GM18867 (cell line): ENCODE data around the gene OBP2B.
"Not testable (repeated sequence)": the region's sequence is repeated elsewhere in the genome, so short reads cannot be mapped to it uniquely, and the experiment has no call there.

ENCODE experiments used
- ATAC-seq: cut with Tn5 transposase; IDR thresholded peaks from one replicate; pipeline ENCODE4 v1.9.1; 2021; ENCODE audit warnings: mild to moderate bottlenecking, moderate library complexity; ENCODE audit not compliant: unreplicated experiment

The OBP2B gene

DNA sequence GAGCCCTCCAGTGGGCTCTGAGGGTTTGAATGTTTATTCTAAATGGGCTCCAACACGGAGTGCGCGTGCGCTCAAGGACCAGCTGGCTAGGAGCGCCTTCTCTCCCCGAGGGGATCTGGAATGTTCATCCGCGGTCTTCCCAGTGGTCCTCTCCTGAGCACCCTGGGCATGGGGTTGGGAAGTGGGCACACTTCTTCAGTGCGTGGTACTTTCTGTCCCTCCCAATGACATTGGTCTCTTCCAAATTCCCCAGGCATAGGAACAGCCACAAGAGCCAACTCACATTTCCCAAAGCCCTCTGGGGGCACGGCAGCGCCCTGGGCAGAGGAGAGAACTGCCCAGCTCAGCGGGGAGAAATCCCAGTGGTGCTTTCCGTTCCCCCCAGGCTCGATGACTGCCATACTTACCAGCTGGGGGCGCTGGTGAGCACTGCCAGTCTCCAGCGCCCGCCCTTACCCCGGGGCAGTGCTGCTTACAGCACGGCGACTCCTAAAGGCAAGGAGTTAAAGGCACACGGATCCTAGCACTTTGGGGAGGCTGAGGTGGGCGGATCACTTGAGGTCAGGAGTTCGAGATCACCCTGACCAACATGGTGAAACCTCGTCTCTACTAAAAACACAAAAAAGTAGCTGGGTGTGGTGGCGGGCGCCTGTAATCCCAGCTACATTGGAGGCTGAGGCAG is 29.9 kb upstream of the OBP2B start:
- ATAC-seq, result no peak

DNA sequence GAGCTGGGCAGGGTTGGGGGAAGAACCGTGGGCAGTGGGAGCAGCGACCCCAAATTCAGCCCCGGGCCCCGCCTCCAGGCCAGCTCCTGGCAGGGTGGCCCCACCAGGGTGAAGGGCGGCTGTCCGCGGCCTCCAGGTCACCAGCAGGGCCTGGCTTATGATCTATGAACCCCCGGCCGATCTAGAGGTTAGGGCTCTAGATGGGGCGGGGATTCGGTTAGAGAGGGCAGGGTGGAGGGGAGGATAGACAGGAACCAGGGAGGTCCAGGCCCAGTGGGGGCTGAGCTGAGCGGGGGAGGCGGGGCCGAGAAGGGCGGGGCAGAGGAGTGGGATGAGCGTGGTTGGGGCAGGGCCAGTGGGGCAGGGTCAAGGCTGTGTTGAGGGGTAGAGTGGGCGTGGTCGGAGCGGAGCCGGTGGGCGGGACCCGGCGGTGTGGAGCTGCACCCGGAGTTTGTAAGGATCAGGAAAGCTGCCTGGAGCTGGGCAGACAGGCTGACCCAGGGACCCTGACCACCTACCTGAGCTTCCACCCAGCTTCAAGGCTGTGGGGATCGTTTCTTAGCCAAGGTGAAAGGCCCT is 29.3 kb upstream of the OBP2B start:
- no peak for ATAC-seq

DNA sequence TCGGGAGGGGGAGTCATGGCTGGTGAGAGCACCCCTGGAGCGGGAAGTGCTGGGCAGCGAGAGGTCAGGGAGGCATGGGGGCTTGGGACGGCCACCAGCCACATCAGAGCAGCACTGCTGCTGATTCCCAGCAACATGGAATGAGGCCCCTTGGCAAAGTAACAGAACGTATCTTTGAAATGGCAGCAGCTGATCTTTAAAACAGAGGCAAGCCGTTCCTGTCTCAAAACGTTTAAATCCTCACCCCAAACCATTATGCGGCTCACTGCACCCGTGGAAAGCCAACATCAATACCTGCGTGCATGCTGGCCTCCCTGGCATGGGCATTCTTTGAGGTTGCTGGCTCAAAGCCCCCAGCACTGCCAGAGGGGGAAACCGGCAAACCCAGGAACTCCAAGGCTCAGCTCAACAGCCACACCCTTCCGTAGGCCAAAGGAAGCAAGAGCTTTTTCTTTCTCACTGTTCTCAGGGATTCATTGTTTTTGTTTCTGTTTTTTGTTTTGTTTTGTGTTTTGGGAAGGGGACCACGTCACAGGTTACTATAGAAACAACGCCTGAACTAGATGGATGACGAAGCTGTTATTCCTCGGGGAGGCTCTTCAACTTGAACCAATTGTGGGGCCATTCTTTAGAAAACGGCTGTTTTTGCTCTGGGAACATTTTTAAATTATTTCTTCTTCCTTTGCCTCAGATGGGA is 28.1 kb upstream of the OBP2B start:
- no peak for ATAC-seq

DNA sequence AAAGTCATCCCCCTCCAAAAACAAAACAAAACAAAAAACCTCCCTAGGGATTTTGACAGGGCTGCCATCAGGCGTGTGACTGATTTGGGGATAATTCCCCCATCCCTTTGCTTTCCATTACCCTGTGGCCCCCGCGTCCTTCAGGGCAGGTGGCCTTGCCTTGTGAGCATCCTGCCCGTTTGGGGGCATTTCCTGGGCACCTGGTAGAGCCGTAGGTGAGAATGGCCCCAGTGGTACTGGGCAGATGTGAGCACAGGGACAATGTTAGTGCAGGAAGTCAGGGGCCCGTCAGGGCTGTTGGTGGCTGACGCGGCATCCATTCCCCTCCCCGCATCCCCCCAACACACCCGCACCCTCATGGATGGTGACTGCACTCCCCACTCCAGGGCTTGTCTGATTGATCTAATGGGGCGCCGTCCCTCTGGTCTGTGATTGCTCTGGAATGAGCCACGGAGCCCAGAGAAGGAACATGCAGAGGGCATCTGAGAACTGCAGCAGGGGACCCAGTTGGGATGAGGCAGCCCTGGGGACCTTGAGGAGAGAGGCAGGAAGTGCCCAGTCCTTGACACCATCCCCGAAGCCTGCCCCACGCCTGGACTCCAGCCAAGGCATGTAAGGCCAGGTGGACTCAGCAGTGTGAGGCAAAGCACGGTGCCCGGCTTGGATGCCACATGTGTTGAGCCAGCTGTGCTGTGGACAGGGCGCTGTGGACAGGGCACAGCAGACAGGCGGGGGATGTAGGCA is 27.4 kb upstream of the OBP2B start:
- not testable (repeated sequence) for ATAC-seq

DNA sequence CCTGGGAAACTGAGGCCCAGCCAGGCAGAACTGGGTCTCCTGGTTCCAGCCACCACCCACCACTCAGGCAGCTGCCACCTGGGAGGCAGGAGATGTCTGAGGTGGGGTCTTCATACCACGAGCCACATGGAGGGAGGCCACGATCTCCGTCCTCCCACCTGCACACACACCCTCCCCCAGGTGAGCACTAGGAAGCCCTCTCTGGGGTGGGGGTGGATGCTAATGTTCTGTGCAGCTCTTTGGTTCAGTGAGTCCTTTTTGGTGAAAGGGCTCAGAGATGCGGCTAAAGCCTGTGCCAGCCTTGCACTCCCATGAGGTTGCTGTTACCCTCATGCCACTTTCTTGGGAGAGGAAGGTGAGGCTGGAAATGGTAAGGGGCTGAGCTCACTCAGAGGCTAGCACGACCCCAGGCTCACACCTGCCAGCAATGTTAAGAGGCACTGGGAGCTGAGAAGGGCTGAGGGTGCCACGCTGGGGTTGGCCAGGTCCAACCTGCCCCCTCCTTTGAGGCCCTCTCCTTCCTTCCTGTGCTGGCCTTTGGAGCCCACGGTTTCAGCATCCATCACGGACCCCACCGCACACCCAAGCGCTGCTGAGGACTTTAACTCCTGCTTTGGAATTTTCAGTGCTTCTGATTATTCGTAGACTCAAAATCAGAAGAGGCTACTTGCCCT is 26.6 kb upstream of the OBP2B start:
- ATAC-seq, result no peak

DNA sequence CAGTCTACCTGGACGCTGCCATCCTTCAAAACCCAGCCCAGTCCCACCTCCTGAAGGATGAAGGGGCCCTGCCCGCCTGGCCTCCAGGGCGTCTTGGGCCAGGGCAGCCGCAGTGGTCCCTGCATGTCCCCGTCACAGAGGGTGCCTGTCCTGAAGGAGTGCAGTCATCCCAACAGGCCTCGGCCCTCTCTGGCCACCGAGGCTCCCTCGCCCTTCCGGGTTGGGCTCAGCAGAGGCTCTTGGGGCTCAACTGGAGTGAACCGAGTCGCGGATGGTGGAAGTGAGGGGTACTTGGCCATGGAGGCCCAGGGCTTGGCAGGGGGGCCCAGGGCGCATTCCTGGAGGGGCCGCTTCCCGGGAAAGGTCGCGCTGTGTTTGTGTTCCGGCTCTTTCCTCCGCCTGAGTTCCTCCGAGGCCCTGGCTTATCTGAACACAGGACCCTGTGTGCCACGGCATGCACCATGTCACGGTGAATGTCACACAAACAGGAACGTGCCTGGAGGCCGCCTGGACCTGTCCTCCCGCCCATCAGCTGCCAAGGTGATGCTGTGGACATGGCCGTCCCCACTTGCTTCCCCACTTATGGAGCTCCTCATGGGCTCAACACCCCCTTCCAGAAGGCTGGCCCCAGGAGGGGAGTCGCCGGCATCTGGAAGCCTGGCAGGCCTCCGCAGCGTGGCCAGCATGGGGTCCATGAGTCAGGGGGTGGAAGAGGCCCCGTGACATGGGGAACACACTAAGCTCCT is 25.7 kb upstream of the OBP2B start:
- no peak for ATAC-seq

DNA sequence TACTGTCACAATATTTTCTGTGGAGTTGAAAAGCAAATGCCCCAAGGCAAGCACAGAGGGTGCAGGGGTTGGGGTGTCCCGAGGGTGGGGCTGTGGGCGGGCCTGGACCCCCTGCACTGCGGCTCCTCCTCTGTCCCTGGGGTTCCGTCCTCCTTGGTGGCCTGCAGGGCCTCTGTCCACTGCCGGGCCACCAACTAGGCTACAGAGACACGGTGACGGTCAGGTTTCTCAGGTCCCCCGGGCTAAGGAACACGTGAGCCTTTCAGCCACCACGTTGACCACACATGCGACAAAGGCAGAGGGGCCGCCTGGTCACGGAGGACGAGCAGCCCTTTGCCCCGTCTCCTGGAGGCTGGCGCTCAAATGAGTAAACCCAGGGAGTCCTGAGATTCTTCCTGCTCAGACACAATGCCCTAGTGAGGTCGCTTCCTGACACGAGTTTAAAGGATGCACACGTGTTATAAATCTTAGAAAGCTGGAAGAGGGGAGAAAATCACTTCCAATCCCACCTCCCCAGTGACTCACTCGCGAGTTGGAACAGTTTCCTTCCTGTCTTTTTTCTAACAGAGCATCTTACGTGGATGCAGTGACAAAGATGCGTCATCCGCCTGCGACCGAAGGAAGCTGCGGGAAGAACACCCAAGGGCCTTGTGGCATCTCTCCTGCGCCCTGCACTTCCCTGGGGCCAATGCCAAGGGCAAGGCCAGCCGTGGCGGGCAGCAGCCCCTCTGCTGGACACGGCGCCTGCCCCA is 24.8 kb upstream of the OBP2B start:
- no peak for ATAC-seq

DNA sequence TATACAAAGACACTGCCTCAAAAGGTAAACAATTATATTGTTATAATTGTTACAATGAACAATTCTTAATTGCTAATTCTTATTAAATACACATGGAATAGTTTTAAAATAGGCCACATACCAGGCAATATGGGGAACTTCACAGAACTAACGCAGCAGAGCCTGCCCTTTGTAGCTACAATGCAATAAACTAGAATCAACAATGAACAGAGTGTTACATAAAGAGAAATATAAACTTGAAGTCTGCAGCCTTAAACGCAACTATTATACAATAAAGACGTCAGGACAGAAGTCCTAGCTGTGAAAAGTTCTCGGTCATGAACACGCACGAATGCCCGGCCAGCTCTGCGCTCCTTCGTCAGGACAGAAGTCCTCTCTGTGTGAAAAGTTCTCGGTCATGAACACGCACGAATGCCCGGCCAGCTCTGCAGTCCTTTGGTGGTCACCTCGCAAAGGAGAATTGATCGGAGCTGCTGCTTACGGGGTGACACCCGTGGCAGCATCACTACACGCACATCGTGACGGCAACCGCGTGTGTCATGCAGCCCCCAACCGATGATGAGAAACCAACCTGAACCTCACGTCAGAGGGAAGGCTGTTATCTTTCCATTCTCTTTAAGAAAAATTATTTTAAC is 23.0 kb upstream of the OBP2B start:
- ATAC-seq, result not testable (repeated sequence)

DNA sequence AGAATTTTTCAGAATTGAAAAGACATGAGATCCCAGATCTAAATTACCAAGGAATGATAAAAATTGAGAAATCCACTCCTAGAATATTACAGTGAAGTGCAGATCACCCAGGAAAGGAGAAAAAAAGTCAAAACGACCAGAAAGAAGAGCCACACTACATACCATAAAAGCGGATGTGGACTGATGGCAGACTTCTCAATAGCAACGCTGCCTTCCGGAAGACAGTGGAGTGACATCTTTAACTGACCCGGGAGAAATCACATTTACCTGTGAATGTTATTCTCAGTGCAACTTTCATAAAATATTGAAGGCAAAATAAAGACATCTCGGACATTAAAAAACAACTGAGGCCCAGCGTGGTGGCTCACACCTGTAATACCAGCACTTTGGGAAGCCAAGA is 21.5 kb upstream of the OBP2B start:
- ATAC-seq, result not testable (repeated sequence)

DNA sequence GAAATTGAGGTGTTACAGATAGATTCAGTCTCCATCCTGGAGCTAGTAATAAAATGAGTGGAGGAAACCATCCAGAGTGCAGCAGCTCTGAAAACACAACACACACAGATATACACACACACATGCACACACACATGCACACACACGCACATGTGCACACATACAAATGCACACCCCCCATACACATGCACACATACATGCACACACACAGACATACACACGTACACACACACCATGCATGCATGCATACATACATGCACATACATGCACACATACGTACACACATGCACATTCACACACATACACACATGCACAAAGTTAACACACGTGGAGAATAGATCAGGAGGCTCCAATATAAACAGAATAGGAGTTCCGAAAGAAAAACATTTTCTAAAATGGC is 21.0 kb upstream of the OBP2B start:
- no peak for ATAC-seq

DNA sequence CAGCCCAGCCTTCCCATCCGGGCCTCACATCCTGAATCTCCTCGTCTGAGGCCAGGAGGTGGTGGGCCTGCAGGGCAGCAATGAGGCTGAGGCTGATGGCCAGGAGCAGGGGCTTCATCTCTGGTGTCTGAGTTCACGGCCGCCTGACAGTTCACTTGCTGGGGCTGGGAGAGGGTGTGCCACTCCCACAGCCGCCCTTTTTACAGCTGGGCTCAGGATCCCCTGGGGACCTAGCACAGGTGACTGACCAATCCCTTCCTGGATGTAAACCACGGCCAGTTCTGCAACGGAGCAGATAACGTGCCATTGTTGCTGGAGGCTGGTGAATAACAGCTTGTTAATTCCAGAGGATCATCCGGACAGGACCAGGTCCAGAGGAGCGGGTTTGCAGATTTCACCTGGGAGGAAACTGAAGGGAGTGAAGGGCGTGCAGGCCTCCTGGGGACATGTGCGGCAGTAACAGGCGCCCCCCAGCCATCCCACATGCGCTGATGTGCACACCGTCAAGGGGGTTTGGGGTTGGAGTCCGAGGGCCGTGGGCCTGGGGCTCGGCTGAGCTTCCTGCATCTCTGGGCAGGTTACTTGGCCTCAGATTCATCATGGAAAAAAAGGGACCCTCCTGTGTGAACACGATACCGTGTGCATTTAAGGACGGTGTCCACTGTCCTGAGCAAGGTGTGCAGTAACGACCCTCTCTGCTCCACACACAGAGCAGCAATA is 19.6 kb upstream of the OBP2B start:
- not testable (repeated sequence) for ATAC-seq

DNA sequence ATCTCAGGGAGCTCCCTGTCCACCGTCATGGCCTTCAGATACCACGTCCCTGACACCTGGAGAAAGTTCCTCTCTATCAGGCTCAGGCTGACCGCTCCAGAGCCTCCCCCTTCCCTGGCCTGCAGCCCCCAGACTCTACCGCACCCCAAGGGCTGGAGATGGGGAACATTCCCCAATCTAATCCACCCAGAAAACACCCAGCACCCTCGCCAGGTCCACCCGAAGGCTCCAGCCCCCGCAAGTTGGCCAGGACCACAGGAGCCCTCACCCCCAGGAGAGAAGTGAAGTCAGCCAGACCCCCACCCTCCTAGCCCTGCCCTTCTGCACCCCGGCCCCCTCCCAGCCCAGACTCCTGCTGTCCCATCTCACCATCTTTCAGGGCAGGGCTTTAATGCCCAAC is 18.9 kb upstream of the OBP2B start:
- ATAC-seq, result not testable (repeated sequence)

DNA sequence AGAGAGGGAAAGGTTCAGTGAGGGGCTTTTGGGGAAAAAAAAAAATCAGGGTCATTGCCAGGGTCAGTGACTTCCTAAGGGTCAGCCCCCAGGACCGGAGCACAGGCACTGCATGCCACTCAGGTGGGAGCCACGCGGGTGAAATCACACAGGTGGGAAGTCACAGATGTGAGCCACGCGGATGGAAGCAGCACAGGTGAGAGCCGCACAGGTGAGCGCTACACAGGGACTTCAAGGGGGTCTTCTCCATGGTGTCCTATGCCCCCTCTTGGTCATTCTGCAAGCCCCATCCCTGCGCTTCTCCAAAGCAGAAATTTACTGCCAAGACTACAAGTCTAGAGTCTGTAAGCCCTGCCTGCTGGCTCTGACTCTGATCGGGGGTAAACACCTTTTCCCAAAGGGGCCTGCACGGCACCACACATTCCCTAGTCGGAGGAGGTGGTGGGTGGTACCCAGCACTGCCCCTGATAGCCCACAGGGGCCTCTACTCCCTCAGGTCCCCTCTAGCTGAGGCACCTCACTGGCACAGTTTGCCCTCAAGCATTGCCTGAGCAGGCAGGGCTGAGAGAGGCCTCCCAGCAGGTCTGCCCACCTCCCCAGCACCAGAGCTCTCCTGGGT is 18.3 kb upstream of the OBP2B start:
- no peak for ATAC-seq

DNA sequence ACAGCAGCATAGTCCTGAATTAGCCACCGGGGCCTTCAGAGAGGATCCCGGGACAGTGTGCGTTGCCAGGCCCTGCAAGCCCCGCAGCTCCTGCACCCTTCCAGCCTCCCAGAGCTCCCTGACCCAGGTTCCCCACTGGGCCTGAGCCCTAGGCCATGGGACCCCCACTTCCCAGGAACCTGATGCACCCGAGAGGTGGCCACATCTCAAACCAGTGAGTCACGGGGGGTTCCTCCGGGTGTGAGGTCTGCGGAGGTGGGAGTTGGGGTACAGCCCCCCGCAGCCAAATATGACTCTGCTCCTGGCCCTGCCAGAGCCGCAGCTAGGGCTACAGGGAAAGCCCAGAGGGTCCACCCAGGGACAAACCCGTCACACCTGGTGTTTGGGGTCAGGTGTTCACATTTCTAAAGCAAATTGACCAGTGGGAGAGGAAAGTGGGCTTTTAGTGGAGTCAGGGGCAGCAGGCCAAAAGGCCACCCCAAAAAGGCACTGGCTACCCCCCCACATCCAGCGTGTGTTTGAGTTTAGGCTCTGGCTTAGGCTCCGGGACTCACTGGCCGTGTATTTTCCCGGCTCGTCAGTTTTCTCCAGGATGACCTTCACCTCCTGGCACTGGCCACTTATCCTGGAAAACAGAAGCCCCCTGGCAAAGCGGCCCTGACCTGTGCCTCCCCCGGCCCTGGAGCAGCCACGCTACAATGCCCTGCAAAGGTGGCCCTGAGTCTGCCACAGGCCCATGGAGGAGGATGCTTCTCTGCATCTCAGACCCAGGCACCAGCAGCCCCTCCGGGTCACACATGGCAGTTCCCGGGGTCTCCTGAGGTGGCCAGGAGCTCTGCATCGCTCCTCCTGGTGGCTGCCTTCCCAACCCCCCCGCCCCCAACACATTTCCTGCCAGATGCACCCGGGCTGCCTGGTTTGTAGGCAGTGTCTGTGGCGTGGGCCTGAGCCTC is 17.4 kb upstream of the OBP2B start:
- no peak for ATAC-seq

DNA sequence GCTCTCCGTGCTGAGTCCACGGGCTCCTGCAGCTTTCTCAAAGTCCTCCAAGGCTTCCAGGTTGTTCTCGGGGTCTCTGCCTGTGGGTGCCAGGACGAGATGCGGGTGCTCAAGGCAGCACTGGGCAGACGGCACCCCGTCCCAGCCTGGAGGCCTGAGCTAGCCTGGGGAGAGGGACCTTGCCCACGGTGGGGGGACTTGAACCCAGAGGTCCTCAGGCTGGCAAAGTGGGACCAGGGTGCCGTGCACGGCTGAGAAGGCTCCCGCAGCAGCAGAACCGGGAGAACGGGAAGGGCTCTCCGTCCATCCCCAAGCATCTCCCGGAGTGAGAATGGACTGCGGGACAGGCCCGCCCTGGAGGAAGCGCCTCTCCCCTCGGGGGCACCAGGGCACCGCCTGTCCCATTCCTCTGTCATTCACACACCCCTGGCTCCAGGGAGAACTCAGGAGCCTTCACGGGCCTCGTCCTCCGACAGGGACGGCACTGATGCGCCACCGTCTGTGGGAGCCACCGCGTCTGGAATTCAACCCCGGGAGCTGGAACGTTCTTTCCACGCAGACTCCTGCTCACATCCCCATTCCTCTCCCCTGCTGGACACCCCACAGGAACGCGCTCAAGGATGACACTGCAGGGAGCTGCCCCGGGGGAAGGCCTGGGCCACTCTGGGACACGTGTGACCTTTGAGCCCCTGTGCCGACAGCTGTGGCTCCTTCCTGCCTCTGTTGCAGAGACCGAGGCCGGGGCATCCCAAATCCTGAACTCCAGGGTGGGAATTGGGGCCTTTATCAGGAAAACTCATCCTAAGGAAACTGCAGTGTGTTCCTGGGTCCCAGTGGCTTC is 16.3 kb upstream of the OBP2B start:
- ATAC-seq, result no peak

DNA sequence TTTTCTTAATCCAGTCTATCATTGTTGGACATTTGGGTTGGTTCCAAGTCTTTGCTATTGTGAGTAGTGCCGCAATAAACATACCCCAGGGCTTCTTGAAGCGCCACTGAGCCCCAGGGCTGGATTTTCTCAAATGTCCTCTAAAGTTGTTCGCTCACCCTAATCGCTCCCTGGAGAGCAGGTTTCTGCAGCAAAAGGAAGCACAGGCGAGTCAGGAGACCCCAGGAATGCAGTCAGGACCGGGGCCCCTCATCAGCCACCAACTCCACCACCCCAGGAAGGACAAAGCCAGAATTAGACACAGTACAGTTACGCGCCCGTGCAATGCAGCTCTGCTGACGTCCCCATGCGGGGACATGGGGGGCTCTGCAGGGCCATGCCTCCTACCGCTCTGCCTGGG is 15.7 kb upstream of the OBP2B start:
- ATAC-seq, result no peak
